ENCODE results near the gene ATXN1. TPM values are rescaled to one million over a fixed set of nuclear protein-coding genes. Genes with fewer than 3 reads are reported as not detected.
"Not testable (repeated sequence)": the region's sequence is repeated elsewhere in the genome, so short reads cannot be mapped to it uniquely, and the experiment has no call there.

The ATXN1 gene
- total RNA-seq, 1 donor from 2014 or later = 107 TPM

DNA sequence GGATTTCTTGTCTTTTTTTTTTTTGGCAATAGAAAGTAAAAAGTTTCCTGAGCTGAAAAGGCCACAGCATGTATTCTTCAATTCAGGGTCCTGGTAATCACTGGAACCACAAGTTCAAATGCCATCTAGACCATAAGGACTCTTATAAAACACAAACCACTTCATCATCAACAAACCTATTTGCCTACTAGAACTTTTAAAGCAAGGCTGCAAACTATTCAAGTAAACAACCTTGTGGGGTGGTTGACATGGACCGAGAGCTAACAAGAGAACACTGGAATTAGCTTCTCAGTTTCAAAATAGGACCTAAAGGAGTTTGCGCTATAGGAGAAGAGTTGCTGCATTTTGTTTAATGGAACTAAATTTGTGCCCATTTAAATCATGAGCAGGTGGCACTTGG lies 215.9 kb downstream of the ATXN1 start:
- Mint-ChIP-seq H3K27ac (no peak overlapping the region), H3K4me3 (no peak overlapping the region), H3K9me3 (no peaks in the 10 kb centered on the region), H3K27me3 (ENCODE audit: insufficient read depth) (no peaks in the 10 kb centered on the region), H3K4me1 (ENCODE audit: low read depth) (peaks cover 39% of the 10 kb centered on the region), H3K36me3 (ENCODE audit: low read depth) (peaks cover 29% of the 10 kb centered on the region)
- no peak for DNase-seq (ENCODE audit: low spot score)
- intact Hi-C loops (cut with micrococcal nuclease) = no loop called here

DNA sequence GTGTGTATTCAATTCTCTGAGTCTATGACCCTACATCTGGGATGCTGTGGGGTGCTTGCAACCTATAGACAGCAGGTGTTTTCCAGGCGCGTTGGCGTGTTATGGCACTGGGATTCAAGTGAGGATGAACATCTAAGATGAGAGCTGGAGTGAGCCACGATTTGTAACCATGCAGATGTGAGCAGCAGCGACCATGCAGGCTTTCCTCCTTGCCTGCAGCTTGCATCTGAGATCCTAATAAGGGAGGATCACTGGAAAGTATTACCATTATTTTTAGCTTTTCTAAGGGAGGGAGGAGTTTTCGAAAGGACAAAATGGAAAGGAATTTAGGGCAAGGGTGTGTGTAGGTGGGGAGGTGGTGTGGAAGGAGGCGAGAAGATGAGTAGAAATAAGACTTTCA lies 216.7 kb downstream of the ATXN1 start:
- Mint-ChIP-seq H3K4me3 (no peak overlapping the region), H3K36me3 (ENCODE audit: low read depth) (peaks cover 31% of the 10 kb centered on the region), H3K27me3 (ENCODE audit: insufficient read depth) (no peaks in the 10 kb centered on the region), H3K9me3 (no peaks in the 10 kb centered on the region), H3K27ac (no peak overlapping the region), H3K4me1 (ENCODE audit: low read depth) (peaks cover 45% of the 10 kb centered on the region)
- DNase-seq (ENCODE audit: low spot score) = no peak
- intact Hi-C loops (cut with micrococcal nuclease) = no loop called here

DNA sequence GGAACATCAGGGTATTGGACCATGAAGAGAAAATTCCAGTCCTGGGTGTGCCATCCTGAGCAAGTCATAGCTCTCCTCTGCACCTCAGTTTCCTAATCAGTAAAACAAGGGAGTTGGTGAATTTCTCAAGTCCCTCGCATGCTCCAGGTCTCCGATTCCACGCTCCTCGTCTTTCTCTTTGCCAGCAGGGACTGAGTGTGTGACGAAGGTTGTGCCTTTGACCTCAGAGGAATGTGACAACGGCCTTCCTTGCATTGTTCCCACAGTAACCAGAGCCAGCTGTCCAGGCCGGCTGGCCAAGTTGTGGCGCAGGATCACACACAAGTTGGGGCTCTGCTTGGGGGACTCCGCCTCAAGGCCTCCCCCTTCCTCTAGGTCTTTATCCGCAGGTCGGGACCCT lies 217.3 kb downstream of the ATXN1 start:
- Mint-ChIP-seq H3K4me3 (no peak overlapping the region), H3K4me1 (ENCODE audit: low read depth) (peaks cover 50% of the 10 kb centered on the region), H3K36me3 (ENCODE audit: low read depth) (peaks cover 29% of the 10 kb centered on the region), H3K9me3 (no peaks in the 10 kb centered on the region), H3K27ac (no peak overlapping the region), H3K27me3 (ENCODE audit: insufficient read depth) (no peaks in the 10 kb centered on the region)
- DNase-seq (ENCODE audit: low spot score) = no peak
- intact Hi-C loops (cut with micrococcal nuclease) = no loop called here

DNA sequence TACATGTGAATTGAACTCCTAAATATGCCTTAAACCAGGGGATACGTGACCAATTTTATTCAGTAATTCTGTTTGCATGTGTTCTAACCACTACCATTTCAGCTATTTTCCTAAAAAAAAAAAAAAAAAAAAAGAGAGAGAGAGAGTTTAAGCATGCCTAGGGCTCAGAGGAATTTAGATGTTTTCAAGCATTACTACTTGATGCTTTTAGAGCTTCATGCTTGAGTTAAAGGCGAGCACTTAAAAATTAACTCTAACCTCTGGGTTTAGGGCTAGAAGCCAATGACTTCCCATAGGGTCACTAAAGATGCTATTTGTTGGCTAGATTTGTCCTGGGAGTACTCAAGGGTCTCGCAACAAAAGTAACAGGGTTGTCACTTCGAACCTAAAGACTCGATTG lies 217.7 kb downstream of the ATXN1 start:
- no peak overlapping the region for H3K27ac Mint-ChIP-seq
- H3K9me3 Mint-ChIP-seq = no peaks in the 10 kb centered on the region
- no peak overlapping the region for H3K4me3 Mint-ChIP-seq
- intact Hi-C loops (cut with micrococcal nuclease) = no loop called here
- H3K36me3 Mint-ChIP-seq (ENCODE audit: low read depth) = peaks cover 31% of the 10 kb centered on the region
- no peaks in the 10 kb centered on the region for H3K27me3 Mint-ChIP-seq (ENCODE audit: insufficient read depth)
- no peak for DNase-seq (ENCODE audit: low spot score)
- peaks cover 53% of the 10 kb centered on the region for H3K4me1 Mint-ChIP-seq (ENCODE audit: low read depth)

DNA sequence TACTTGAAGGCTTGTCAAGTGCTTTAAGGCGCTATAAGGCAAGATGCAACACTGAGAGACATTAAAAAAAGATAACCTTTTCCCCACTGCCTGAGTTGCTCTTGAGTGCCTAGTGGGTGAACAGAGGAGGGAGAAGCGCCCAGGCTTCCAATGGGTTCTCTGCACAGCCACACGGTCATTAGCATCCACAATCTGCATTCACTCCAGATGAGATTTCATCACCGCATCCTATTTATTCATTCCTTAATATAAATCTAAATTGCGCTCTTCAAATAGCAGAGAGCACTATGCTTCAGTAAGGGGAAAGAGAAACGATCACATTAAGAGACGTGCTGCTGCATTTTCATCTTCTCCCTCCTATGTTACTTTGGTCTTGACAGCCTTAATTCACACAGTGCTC lies 219.2 kb downstream of the ATXN1 start:
- H3K4me1 Mint-ChIP-seq (ENCODE audit: low read depth) = peaks cover 47% of the 10 kb centered on the region
- peaks cover 30% of the 10 kb centered on the region for H3K36me3 Mint-ChIP-seq (ENCODE audit: low read depth)
- intact Hi-C loops (cut with micrococcal nuclease) = no loop called here
- no peak overlapping the region for H3K4me3 Mint-ChIP-seq
- no peak for DNase-seq (ENCODE audit: low spot score)
- no peaks in the 10 kb centered on the region for H3K27me3 Mint-ChIP-seq (ENCODE audit: insufficient read depth)
- H3K9me3 Mint-ChIP-seq = no peaks in the 10 kb centered on the region
- H3K27ac Mint-ChIP-seq = no peak overlapping the region

DNA sequence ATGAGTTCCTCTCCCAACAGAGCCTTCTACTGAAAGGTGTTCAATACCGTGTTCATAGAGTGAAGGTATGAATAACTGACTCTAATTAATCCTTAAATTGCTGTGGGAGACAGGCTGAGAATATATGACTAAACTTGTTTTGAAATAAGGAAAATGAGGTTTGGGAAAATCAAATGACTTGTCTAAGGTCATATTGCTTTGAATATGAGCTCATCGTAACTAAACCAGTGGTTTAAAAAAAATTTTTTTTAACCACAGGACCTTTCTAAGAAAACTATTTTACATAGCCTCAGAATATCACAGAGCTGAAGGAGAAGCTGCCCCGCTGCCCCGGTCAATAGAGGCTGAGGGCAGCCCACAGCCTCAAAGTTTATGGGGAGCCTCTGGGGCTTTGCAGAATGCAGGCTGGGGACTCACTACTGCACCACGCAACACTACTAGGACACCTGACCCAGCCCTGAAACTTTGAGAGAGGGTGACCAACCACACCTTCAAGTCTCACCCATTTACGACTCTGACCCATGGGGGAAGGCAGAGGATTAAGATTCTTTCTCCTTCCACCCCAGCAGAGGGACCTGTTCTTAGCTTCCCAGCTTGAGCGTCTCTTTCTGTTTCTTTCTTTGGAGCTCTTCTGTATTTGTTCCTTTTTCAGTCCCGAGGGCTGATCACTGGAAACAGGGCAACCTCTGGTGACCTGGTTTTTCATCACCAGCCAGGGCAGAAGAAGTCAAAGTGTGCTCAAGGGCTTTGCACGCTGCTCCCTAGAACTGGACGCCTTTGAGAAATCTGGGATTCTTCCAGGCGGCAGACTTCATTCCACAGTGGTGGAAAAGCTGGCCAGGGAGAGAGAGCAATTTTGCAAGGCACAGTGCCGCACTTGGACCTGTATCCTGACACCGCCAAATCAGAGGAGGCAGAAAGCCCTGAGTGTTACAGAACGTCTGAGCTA lies 220.2 kb downstream of the ATXN1 start:
- DNase-seq (ENCODE audit: low spot score) = no peak
- intact Hi-C loops (cut with micrococcal nuclease) = no loop called here
- peaks cover 28% of the 10 kb centered on the region for H3K36me3 Mint-ChIP-seq (ENCODE audit: low read depth)
- peak overlapping the region; percentile 44 for H3K27ac Mint-ChIP-seq
- no peak overlapping the region for H3K4me3 Mint-ChIP-seq
- peaks cover 47% of the 10 kb centered on the region for H3K4me1 Mint-ChIP-seq (ENCODE audit: low read depth)
- no peaks in the 10 kb centered on the region for H3K9me3 Mint-ChIP-seq
- H3K27me3 Mint-ChIP-seq (ENCODE audit: insufficient read depth) = no peaks in the 10 kb centered on the region

DNA sequence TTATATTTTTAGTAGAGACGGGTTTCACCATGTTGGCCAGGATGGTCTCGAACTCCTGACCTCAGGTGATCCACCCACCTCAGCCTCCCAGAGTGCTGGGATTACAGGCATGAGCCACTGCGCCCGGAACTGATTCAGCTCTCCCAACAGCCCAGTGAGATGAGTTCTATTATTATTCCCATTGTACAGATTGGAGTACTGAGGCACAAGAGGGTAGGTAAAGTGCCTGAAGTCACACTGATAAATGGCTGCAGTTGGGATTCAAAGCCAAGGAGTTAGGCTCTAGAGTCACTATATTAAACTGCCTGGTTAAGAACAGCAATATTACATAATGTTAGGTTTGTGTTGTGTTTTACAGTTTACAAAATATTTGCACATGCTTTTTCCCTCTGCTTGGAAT lies 220.9 kb downstream of the ATXN1 start:
- intact Hi-C loops (cut with micrococcal nuclease); H3K27me3 Mint-ChIP-seq (ENCODE audit: insufficient read depth); H3K4me3 Mint-ChIP-seq; H3K9me3 Mint-ChIP-seq; DNase-seq (ENCODE audit: low spot score): not testable (repeated sequence)
- peak overlapping the region; percentile 23 for H3K27ac Mint-ChIP-seq
- H3K36me3 Mint-ChIP-seq (ENCODE audit: low read depth) = peaks cover 23% of the 10 kb centered on the region
- peaks cover 50% of the 10 kb centered on the region for H3K4me1 Mint-ChIP-seq (ENCODE audit: low read depth)

DNA sequence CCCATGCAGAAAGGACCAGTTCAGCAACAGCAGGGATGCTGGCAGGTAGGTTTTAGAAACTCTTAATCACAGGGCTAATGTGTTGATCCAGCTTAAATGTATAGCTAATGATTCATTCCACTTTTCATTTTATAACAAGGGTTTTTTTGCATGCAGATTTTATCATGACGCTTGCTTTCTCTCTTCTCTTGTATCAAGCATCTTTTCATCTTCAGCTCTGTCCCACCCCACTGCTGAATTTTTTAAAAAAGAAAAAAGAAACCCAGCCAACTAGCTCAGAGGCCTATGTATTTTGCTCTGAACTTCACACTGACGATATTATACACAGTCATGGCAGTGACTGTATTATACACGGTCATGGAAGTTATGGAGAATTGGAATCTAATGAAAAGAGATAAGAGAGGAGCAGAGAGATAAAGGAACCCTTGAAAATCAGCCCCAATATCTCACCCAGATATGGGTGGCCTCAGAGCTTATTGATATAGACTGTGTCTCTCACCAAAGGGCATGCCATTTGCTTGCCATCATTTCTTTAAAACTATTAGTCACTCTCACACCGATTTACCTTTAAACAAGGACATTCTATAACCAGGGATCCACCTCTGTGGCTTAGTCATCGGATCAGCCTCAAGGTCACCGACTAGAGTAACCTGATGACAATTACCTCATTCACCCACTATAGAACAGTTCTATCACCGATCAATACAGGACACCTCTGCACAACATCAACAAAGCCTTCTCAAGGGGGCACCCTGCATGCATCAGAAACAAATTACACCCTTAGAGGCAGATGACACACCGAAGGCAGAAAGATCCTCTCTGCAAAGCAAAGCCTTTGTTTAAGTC lies 222.0 kb downstream of the ATXN1 start:
- peak overlapping the region; percentile 21 for H3K27ac Mint-ChIP-seq
- peaks cover 20% of the 10 kb centered on the region for H3K36me3 Mint-ChIP-seq (ENCODE audit: low read depth)
- no peaks in the 10 kb centered on the region for H3K9me3 Mint-ChIP-seq
- H3K4me3 Mint-ChIP-seq = no peak overlapping the region
- intact Hi-C loops (cut with micrococcal nuclease) = no loop called here
- no peak for DNase-seq (ENCODE audit: low spot score)
- H3K27me3 Mint-ChIP-seq (ENCODE audit: insufficient read depth) = no peaks in the 10 kb centered on the region
- peaks cover 50% of the 10 kb centered on the region for H3K4me1 Mint-ChIP-seq (ENCODE audit: low read depth)

DNA sequence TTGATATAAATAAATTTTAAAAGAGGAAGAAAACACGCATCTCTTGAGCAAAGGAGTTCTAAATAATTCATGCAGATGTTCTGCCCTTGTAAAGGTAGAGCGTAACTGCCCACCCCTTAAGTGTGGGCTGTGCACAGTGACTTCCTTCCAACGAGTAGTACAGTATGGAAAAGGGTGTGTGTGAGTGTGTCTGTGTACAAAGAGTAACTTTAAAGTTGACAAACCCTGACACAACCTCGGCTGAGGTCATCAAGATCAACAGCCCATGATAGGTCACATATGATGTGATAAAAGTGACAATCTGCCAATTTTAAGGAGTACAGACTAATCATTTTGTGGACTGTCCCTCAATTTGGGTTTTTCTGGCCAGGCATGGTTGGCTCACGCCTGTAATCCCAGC lies 225.7 kb downstream of the ATXN1 start:
- Mint-ChIP-seq H3K27ac (no peak overlapping the region), H3K27me3 (ENCODE audit: insufficient read depth) (no peaks in the 10 kb centered on the region), H3K36me3 (ENCODE audit: low read depth) (peaks cover 39% of the 10 kb centered on the region), H3K9me3 (no peaks in the 10 kb centered on the region), H3K4me1 (ENCODE audit: low read depth) (peaks cover 61% of the 10 kb centered on the region), H3K4me3 (no peak overlapping the region)
- intact Hi-C loops (cut with micrococcal nuclease) = no loop called here
- DNase-seq (ENCODE audit: low spot score) = no peak

DNA sequence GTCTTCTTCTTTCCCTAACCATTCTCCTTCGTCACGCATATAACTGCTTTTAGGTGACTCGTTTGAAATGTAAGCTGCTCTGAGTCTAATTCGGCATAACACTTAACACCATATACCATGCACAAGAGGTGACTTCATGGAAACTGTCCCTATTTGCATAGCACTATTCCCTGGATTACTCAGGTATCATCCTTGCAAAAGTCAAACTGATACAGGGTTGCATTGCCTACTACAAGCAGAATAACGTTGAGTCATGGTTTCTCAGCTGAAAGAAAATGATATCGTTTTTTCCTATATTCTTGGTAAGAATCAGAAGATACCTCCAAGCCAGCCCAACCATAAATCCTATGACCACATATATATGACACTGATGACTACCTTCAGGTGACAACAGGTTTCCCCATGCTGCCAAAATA lies 227.5 kb downstream of the ATXN1 start:
- DNase-seq (ENCODE audit: low spot score) = no peak
- H3K27ac Mint-ChIP-seq = peak overlapping the region; percentile 83
- intact Hi-C loops (cut with micrococcal nuclease) = loop anchor here (1.0 to 5.0 kb wide), 11 partner anchors 9 to 228 kb away; partner anchors contain the start of gene ATXN1

DNA sequence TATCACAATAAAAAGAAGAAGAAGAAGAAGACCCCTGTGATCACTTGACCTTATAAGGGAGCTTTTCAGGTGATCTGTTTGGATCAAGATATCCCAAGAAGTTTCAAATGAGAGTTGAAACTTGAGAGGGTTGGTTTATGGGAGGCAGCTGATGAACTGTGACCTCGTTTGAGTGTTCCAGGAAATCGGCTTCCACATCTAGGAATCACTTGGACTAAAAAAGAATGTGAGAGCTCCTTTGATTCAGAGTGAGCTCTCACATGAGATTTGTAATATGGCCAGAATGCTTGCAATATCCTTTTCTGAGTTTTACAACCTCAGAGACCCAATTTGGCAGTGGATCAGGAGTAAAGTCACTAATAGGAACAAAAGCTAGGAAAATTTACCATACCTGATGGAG lies 228.1 kb downstream of the ATXN1 start:
- Mint-ChIP-seq H3K4me1 (ENCODE audit: low read depth) (peaks cover 45% of the 10 kb centered on the region), H3K27me3 (ENCODE audit: insufficient read depth) (no peaks in the 10 kb centered on the region), H3K36me3 (ENCODE audit: low read depth) (peaks cover 29% of the 10 kb centered on the region), H3K4me3 (no peak overlapping the region), H3K27ac (peak overlapping the region; percentile 83), H3K9me3 (no peaks in the 10 kb centered on the region)
- no peak for DNase-seq (ENCODE audit: low spot score)
- intact Hi-C loops (cut with micrococcal nuclease) = loop anchor here (1.0 to 5.0 kb wide), 10 partner anchors 9 to 228 kb away; partner anchors contain the start of gene ATXN1

More for the DNA sequence above, 227.5 kb downstream of the ATXN1 start:
- H3K9me3 Mint-ChIP-seq = no peaks in the 10 kb centered on the region
- H3K4me3 Mint-ChIP-seq = no peak overlapping the region
- peaks cover 45% of the 10 kb centered on the region for H3K4me1 Mint-ChIP-seq (ENCODE audit: low read depth)
- no peaks in the 10 kb centered on the region for H3K27me3 Mint-ChIP-seq (ENCODE audit: insufficient read depth)
- H3K36me3 Mint-ChIP-seq (ENCODE audit: low read depth) = peaks cover 29% of the 10 kb centered on the region

DNA sequence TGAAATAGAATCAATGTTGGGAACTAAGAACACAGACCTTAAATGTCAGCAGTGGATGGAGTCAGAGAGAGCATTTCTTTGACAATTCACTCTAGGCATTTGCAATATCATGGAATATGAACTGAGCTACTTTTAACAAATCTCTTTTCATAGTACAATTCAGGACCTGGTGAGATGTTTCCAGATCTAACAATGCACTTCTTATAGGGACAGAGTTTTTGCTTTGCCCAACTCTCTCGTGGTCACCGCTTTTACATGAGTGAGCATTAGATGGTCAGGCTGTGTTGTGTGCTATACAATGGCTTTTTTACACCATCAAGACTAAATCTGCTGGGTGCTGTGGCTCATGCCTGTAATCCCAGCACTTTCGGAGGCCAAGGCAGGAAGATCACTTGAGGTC lies 233.6 kb downstream of the ATXN1 start:
- Mint-ChIP-seq H3K4me3 (no peak overlapping the region), H3K36me3 (ENCODE audit: low read depth) (peaks cover 29% of the 10 kb centered on the region), H3K27ac (no peak overlapping the region), H3K9me3 (no peaks in the 10 kb centered on the region), H3K27me3 (ENCODE audit: insufficient read depth) (no peaks in the 10 kb centered on the region), H3K4me1 (ENCODE audit: low read depth) (peaks cover 46% of the 10 kb centered on the region)
- DNase-seq (ENCODE audit: low spot score) = no peak
- intact Hi-C loops (cut with micrococcal nuclease) = no loop called here

DNA sequence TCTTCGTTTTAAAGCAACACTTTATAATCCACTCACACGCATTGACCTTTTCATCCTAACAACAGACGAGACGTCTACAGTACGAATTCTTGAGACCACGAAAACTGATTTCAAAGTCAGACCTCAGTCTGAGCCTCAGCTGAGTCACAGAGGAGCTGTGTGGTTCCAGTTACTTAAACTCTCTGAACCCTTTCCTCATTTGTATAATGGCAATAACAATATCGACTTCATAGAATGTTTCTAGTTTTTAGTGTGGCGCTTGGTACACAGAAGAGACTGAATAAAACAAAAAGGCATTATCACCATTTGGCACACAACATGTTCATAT lies 236.9 kb downstream of the ATXN1 start:
- Mint-ChIP-seq H3K36me3 (ENCODE audit: low read depth) (peaks cover 39% of the 10 kb centered on the region), H3K27me3 (ENCODE audit: insufficient read depth) (no peaks in the 10 kb centered on the region), H3K4me3 (no peak overlapping the region), H3K27ac (peak overlapping the region; percentile 75), H3K4me1 (ENCODE audit: low read depth) (peaks cover 45% of the 10 kb centered on the region), H3K9me3 (no peaks in the 10 kb centered on the region)
- intact Hi-C loops (cut with micrococcal nuclease) = loop anchor here (1.0 kb wide), 2 partner anchors 9 to 12 kb away; no protein-coding TSS in a partner anchor
- DNase-seq (ENCODE audit: low spot score) = no peak

Measured in activated T-helper 1 cell treated with anti-CD3 and anti-CD28 coated beads, Interleukin-12 subunit alpha, Interleukin-12 subunit beta, Interleukin-2, Interleukin-4 antibody, amounts not matched to agents 30 ng/mL and 10 ng/mL and 1 ng/mL, durations not matched to agents 14 hours and 24 hours and 36 hours (primary cell).